H9 (cell line): Measurements from ENCODE around the gene SPTBN2. TPM values are rescaled to one million over a fixed set of nuclear protein-coding genes. Genes with fewer than 3 reads are reported as not detected.

Source experiments
- DNase-seq: peaks from one replicate; pipeline ENCODE4 v3.0.0-alpha.2; 2017
- H2AFZ ChIP-seq: one replicate; pipeline ENCODE4 v1.6.1; 2013; ENCODE audit warnings: mild to moderate bottlenecking, low read length, control low read depth, moderate library complexity
- H2AK5ac ChIP-seq: 2 replicates; pipeline ENCODE4 v1.6.1; 2013; ENCODE audit warnings: low read length, control low read depth, mixed read lengths; ENCODE audit not compliant: insufficient read length
- H2BK120ac ChIP-seq: one replicate; pipeline ENCODE4 v1.6.1; 2013; ENCODE audit warnings: low read depth, mild to moderate bottlenecking, low read length, control low read depth, inconsistent platforms; ENCODE audit not compliant: poor library complexity, severe bottlenecking
- H2BK12ac ChIP-seq: 2 replicates; pipeline ENCODE4 v1.6.1; 2013; ENCODE audit warnings: low read length, control low read depth, mixed read lengths, low read depth; ENCODE audit not compliant: insufficient read length
- H2BK15ac ChIP-seq: 2 replicates; pipeline ENCODE4 v1.6.1; 2013; ENCODE audit warnings: low read depth, low read length, control low read depth
- H2BK20ac ChIP-seq: one replicate; pipeline ENCODE4 v1.6.1; 2013; ENCODE audit warnings: low read depth, mild to moderate bottlenecking, low read length, control low read depth, inconsistent platforms; ENCODE audit not compliant: poor library complexity, severe bottlenecking
- H2BK5ac ChIP-seq: 2 replicates; pipeline ENCODE4 v1.6.1; 2013; ENCODE audit warnings: low read length, control low read depth, mixed read lengths; ENCODE audit not compliant: insufficient read length
- H3K14ac ChIP-seq: 2 replicates; pipeline ENCODE4 v1.6.1; 2013; ENCODE audit warnings: low read length, control low read depth; ENCODE audit not compliant: insufficient read depth
- H3K18ac ChIP-seq: 2 replicates; pipeline ENCODE4 v1.6.1; 2013; ENCODE audit warnings: low read depth, mild to moderate bottlenecking, mixed read lengths, low read length, control low read depth; ENCODE audit not compliant: insufficient read length
- H3K23ac ChIP-seq: 2 replicates; pipeline ENCODE4 v1.6.1; 2013; ENCODE audit warnings: low read length, control low read depth, mixed read lengths, low read depth; ENCODE audit not compliant: insufficient read length
- H3K23me2 ChIP-seq: 2 replicates; pipeline ENCODE4 v1.6.1; 2013; ENCODE audit warnings: low read depth, mild to moderate bottlenecking, mixed read lengths, low read length, control low read depth; ENCODE audit not compliant: insufficient read length, poor library complexity, severe bottlenecking
- H3K27ac ChIP-seq: 2 replicates; pipeline ENCODE4 v1.5.1; 2013; ENCODE audit warnings: low read length, control low read depth, mixed read lengths, low read depth; ENCODE audit not compliant: insufficient read length
- H3K27me3 ChIP-seq: 2 replicates; pipeline ENCODE4 v1.6.1; 2013; ENCODE audit warnings: low read length, control low read depth, inconsistent platforms; ENCODE audit not compliant: insufficient read depth
- H3K4ac ChIP-seq: 2 replicates; pipeline ENCODE4 v1.6.1; 2013; ENCODE audit warnings: low read depth, mild to moderate bottlenecking, control low read depth, inconsistent platforms, low read length, moderate library complexity
- H3K4me1 ChIP-seq: 2 replicates; pipeline ENCODE4 v1.6.1; 2013; ENCODE audit warnings: low read length, control low read depth, inconsistent platforms; ENCODE audit not compliant: insufficient read depth
- H3K4me2 ChIP-seq: 2 replicates; pipeline ENCODE4 v1.6.1; 2013; ENCODE audit warnings: low read length, control low read depth, mixed read lengths; ENCODE audit not compliant: insufficient read length, insufficient read depth
- H3K56ac ChIP-seq: 2 replicates; pipeline ENCODE4 v1.6.1; 2013; ENCODE audit warnings: low read depth, mild to moderate bottlenecking, mixed read lengths, low read length, control low read depth; ENCODE audit not compliant: insufficient read length
- H3K79me1 ChIP-seq: 2 replicates; pipeline ENCODE4 v1.6.1; 2013; ENCODE audit warnings: low read depth, mild to moderate bottlenecking, moderate library complexity, low read length, control low read depth, inconsistent platforms; ENCODE audit not compliant: insufficient read depth, poor library complexity, severe bottlenecking
- H3K79me2 ChIP-seq: 2 replicates; pipeline ENCODE4 v1.6.1; 2013; ENCODE audit warnings: low read length, control low read depth, inconsistent platforms; ENCODE audit not compliant: insufficient read depth
- H3K9ac ChIP-seq: 2 replicates; pipeline ENCODE4 v1.6.1; 2013; ENCODE audit warnings: low read length, control low read depth, mixed read lengths; ENCODE audit not compliant: insufficient read length; ENCODE audit errors: extremely low read depth
- H3K9me3 ChIP-seq: one replicate; pipeline ENCODE4 v1.6.1; 2013; ENCODE audit warnings: low read depth, low read length, inconsistent platforms; ENCODE audit not compliant: control insufficient read depth
- H3T11ph ChIP-seq: one replicate; pipeline ENCODE4 v1.6.1; 2013; ENCODE audit warnings: mild to moderate bottlenecking, low read length, control low read depth, inconsistent platforms
- H4K20me1 ChIP-seq: one replicate; pipeline ENCODE4 v1.6.1; 2013; ENCODE audit not compliant: control insufficient read depth, insufficient read length, insufficient read depth
- H4K5ac ChIP-seq: 2 replicates; pipeline ENCODE4 v1.6.1; 2013; ENCODE audit warnings: low read depth, mild to moderate bottlenecking, mixed read lengths, low read length, control low read depth; ENCODE audit not compliant: insufficient read length
- H4K8ac ChIP-seq: replicated peaks from 2 replicates; pipeline ENCODE4 v1.6.1; 2013; ENCODE audit warnings: low read length, control low read depth, mixed read lengths, low read depth; ENCODE audit not compliant: insufficient read length
- H4K91ac ChIP-seq: 2 replicates; pipeline ENCODE4 v1.6.1; 2013; ENCODE audit warnings: low read depth, mild to moderate bottlenecking, moderate library complexity, mixed read lengths, low read length, control low read depth; ENCODE audit not compliant: insufficient read length
- H3K27ac Mint-ChIP-seq, 3 experiments: 2 replicates in 2 of 3; 3 replicates in 1 of 3; pipeline ENCODE4 v1.8.0; 2020 to 2021; ENCODE audit warnings: mixed read lengths in 3 of 3, mild to moderate bottlenecking in 1 of 3, moderate library complexity in 1 of 3
- H3K27me3 Mint-ChIP-seq: 2 replicates; pipeline ENCODE4 v1.8.0; 2021; ENCODE audit warnings: low read depth, mild to moderate bottlenecking, moderate library complexity, mixed read lengths
- H3K36me3 Mint-ChIP-seq, 3 experiments: 2 replicates in 2 of 3; 3 replicates in 1 of 3; pipeline ENCODE4 v1.8.0; 2020 to 2021; ENCODE audit warnings: low read depth in 3 of 3, mixed read lengths in 3 of 3; ENCODE audit not compliant: insufficient read depth in 1 of 3
- H3K4me1 Mint-ChIP-seq, 2 experiments: 2 replicates each; pipeline ENCODE4 v1.8.0; 2020; ENCODE audit warnings: mixed read lengths in 2 of 2
- H3K4me3 Mint-ChIP-seq, 2 experiments: 2 replicates in 1 of 2; 3 replicates in 1 of 2; pipeline ENCODE4 v1.8.0; 2020 to 2021; ENCODE audit warnings: mild to moderate bottlenecking in 2 of 2, mixed read lengths in 2 of 2, moderate library complexity in 1 of 2
- H3K9me3 Mint-ChIP-seq, 2 experiments: 2 replicates in 1 of 2; 3 replicates in 1 of 2; pipeline ENCODE4 v1.8.0; 2020; ENCODE audit warnings: mild to moderate bottlenecking in 2 of 2, mixed read lengths in 2 of 2, moderate library complexity in 1 of 2
- CTCF ChIP-seq: fragments of 200-600 bp; sonication (generic); conservative IDR thresholded peaks from 3 replicates; pipeline ENCODE4 v1.8.0; 2021; ENCODE audit warnings: antibody characterized with exemption, mild to moderate bottlenecking
- WGBS: extraction: QIAGEN DNeasy Blood & Tissue Kit; methylation state at CpG from one replicate; pipeline ENCODE4 v1.1.7; 2013; ENCODE audit warnings: missing lambda C conversion rate, low lambda C conversion rate, mixed read lengths; ENCODE audit not compliant: insufficient read length; ENCODE audit errors: extremely low coverage; 5-methylcytosine and 5-hydroxymethylcytosine counted together
- total RNA-seq: library from RNA; stranded (reverse); gene quantifications from 2 replicates; pipeline ENCODE4 v1.2.1, GENCODE V29; 2021

The SPTBN2 gene
- total RNA-seq, 1 experiment from 2014 or later: 80.4 TPM

DNA sequence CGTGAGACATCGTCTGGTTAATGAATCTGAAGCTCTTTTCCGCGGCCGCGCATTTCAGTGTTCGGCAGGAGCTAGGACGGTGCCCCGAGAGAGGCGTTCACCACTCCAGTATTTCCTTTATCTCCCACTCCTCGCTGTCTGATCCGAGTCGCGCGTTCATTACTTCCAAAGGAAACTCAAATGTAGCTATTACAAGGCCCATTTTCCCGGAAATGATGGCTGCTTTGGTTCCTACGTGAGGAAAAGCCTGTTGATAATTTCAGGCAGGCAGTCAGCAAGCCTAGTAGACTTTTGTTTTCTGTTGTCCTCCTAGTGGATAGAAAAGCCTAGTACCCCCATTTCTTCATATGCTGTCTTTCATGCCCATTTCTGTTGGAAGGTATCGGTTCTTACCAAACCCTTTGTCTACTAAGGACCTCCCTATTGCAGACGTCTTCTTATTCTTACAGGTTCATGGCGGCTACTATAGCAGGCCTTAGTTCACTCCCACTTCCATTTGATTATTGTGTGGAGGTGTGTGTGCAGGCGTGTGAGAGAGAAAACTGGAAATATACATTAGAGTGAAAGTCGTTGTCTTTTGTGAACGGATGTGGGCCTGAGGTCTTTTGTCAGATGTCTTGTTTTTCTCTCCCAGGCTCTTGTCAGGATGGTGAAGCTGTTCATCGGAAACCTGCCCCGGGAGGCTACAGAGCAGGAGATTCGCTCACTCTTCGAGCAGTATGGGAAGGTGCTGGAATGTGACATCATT is 89.8 kb downstream of the SPTBN2 start:
- peak overlapping the region; percentile 100 for H3K27ac Mint-ChIP-seq
- Histone ChIP-seq H4K8ac (peak overlapping the region; percentile 22), H2BK5ac (no peak overlapping the region), H2AK5ac (no peak overlapping the region), H3K9me3 (no peaks in the 10 kb centered on the region), H4K5ac (peak overlapping the region; percentile 74), H3K4me1 (peaks cover 3% of the 10 kb centered on the region), H3K9ac (peak overlapping the region; percentile 100), H2AFZ (no peak overlapping the region), H3K79me1 (no peaks in the 10 kb centered on the region), H3K23ac (no peak overlapping the region), H3K79me2 (peaks cover 49% of the 10 kb centered on the region), H4K91ac (peak overlapping the region; percentile 13), H2BK15ac (no peak overlapping the region), H2BK120ac (peak overlapping the region; percentile 40), H3K27ac (peak overlapping the region; percentile 60), H2BK20ac (no peak overlapping the region), H3K56ac (peak overlapping the region; percentile 82), H3K27me3 (no peaks in the 10 kb centered on the region), H3T11ph (no peak overlapping the region), H4K20me1 (no peaks in the 10 kb centered on the region), H3K14ac (peak overlapping the region; percentile 98), H3K18ac (peak overlapping the region; percentile 92), H2BK12ac (no peak overlapping the region), H3K23me2 (peaks cover 12% of the 10 kb centered on the region), H3K4ac (no peak overlapping the region; the same call in 1 of the 2 replicates), H3K4me2 (peak overlapping the region; percentile 95)
- peaks cover 44 to 79% (median 70%) of the 10 kb centered on the region in 3 experiments for H3K36me3 Mint-ChIP-seq
- WGBS: no CpG with 5 or more reads among the region's 27 CpGs
- no peak for DNase-seq
- TF ChIP-seq CTCF: no peak; the same call in 2 of the 3 replicates
- peak overlapping the region; percentile 99 to 100 for H3K4me3 Mint-ChIP-seq
- no peaks in the 10 kb centered on the region for H3K9me3 Mint-ChIP-seq
- peaks cover 61 to 63% of the 10 kb centered on the region in 2 experiments for H3K4me1 Mint-ChIP-seq
- H3K27me3 Mint-ChIP-seq: peaks cover 2% of the 10 kb centered on the region; the same call in 1 of the 2 replicates
